ENCODE measurements around the gene SATB2. TPM values are rescaled to one million over a fixed set of nuclear protein-coding genes. Genes with fewer than 3 reads are reported as not detected.

SATB2 gene
- total RNA-seq, 1 donor from 2014 or later = 19.1 TPM

GRCh38 chr2:199329466-199329865, 128.3 kb downstream of the SATB2 start:
- no peaks in the 10 kb centered on the region for H3K36me3 Mint-ChIP-seq
- no peak overlapping the region for H3K27ac Mint-ChIP-seq
- no peaks in the 10 kb centered on the region for H3K9me3 Mint-ChIP-seq
- H3K4me3 Mint-ChIP-seq = no peak overlapping the region
- no peak for DNase-seq (ENCODE audit: extremely low spot score, unreplicated experiment)
- no peak for TF ChIP-seq CTCF (conservative IDR thresholded peaks at IDR 0.05)
- H3K4me1 Mint-ChIP-seq (ENCODE audit: unreplicated experiment) = no peaks in the 10 kb centered on the region
- H3K27me3 Mint-ChIP-seq = no peaks in the 10 kb centered on the region

- Mint-ChIP-seq H3K4me3 (no peak overlapping the region), H3K27me3 (no peaks in the 10 kb centered on the region), H3K27ac (no peak overlapping the region), H3K4me1 (ENCODE audit: unreplicated experiment) (no peaks in the 10 kb centered on the region), H3K36me3 (no peaks in the 10 kb centered on the region), H3K9me3 (no peaks in the 10 kb centered on the region)
- TF ChIP-seq CTCF (conservative IDR thresholded peaks at IDR 0.05) = no peak
- DNase-seq (ENCODE audit: extremely low spot score, unreplicated experiment) = no peak
These were observed 128.7 kb downstream of the SATB2 start for GRCh38 chr2:199329031-199329430.

- Mint-ChIP-seq H3K36me3 (no peaks in the 10 kb centered on the region), H3K9me3 (no peaks in the 10 kb centered on the region), H3K4me1 (ENCODE audit: unreplicated experiment) (no peaks in the 10 kb centered on the region), H3K27ac (no peak overlapping the region), H3K4me3 (no peak overlapping the region), H3K27me3 (no peaks in the 10 kb centered on the region)
- TF ChIP-seq CTCF (conservative IDR thresholded peaks at IDR 0.05) = no peak
- DNase-seq (ENCODE audit: extremely low spot score, unreplicated experiment) = no peak
These were observed 131.9 kb downstream of the SATB2 start for GRCh38 chr2:199325881-199326280.

- no peaks in the 10 kb centered on the region for H3K36me3 Mint-ChIP-seq
- H3K9me3 Mint-ChIP-seq = no peaks in the 10 kb centered on the region
- H3K27me3 Mint-ChIP-seq = no peaks in the 10 kb centered on the region
- no peak overlapping the region for H3K27ac Mint-ChIP-seq
- no peak for DNase-seq (ENCODE audit: extremely low spot score, unreplicated experiment)
- TF ChIP-seq CTCF (conservative IDR thresholded peaks at IDR 0.05) = no peak
- H3K4me3 Mint-ChIP-seq = no peak overlapping the region
- H3K4me1 Mint-ChIP-seq (ENCODE audit: unreplicated experiment) = no peaks in the 10 kb centered on the region
These were observed 135.6 kb downstream of the SATB2 start for GRCh38 chr2:199322151-199322550.

GRCh38 chr2:199317646-199318045, 140.1 kb downstream of the SATB2 start:
- H3K4me3 Mint-ChIP-seq = no peak overlapping the region
- H3K27ac Mint-ChIP-seq = no peak overlapping the region
- no peak for TF ChIP-seq CTCF (conservative IDR thresholded peaks at IDR 0.05)
- H3K27me3 Mint-ChIP-seq = no peaks in the 10 kb centered on the region
- no peaks in the 10 kb centered on the region for H3K4me1 Mint-ChIP-seq (ENCODE audit: unreplicated experiment)
- no peaks in the 10 kb centered on the region for H3K36me3 Mint-ChIP-seq
- H3K9me3 Mint-ChIP-seq = no peaks in the 10 kb centered on the region
- DNase-seq (ENCODE audit: extremely low spot score, unreplicated experiment) = no peak

- no peak for TF ChIP-seq CTCF (conservative IDR thresholded peaks at IDR 0.05)
- Mint-ChIP-seq H3K27me3 (no peaks in the 10 kb centered on the region), H3K4me3 (no peak overlapping the region), H3K4me1 (ENCODE audit: unreplicated experiment) (no peaks in the 10 kb centered on the region), H3K27ac (no peak overlapping the region), H3K36me3 (no peaks in the 10 kb centered on the region), H3K9me3 (no peaks in the 10 kb centered on the region)
- no peak for DNase-seq (ENCODE audit: extremely low spot score, unreplicated experiment)
These were observed 140.9 kb downstream of the SATB2 start for GRCh38 chr2:199316851-199317250.

Measured in type B pancreatic cell (in vitro differentiated cells).